Measurements from ENCODE around the gene VRK1.

DNA sequence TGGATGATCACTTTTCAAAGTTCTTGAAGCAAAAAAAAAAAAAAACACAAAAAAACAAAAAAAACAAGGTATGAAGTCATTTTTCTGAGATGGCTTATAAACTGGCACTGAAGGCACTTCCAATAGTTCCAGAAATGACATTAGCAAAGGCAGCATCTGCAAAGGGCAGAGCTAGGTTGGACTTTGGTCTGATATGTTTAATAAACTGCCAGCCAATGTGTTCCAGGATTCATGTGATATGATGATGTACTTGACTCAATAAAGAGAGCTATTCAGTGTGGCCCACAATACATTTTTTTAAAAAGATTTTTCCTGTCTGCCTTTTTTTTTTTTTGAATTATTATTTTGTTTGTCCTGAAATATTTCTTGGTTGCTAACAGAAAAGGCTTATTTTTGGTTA is 79.6 kb downstream of the VRK1 start:
- no peak for TF ChIP-seq POLR2A (IDR thresholded peaks at IDR 0.05)
- TF ChIP-seq, protein P1, sequence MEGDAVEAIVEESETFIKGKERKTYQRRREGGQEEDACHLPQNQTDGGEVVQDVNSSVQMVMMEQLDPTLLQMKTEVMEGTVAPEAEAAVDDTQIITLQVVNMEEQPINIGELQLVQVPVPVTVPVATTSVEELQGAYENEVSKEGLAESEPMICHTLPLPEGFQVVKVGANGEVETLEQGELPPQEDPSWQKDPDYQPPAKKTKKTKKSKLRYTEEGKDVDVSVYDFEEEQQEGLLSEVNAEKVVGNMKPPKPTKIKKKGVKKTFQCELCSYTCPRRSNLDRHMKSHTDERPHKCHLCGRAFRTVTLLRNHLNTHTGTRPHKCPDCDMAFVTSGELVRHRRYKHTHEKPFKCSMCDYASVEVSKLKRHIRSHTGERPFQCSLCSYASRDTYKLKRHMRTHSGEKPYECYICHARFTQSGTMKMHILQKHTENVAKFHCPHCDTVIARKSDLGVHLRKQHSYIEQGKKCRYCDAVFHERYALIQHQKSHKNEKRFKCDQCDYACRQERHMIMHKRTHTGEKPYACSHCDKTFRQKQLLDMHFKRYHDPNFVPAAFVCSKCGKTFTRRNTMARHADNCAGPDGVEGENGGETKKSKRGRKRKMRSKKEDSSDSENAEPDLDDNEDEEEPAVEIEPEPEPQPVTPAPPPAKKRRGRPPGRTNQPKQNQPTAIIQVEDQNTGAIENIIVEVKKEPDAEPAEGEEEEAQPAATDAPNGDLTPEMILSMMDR (IDR thresholded peaks at IDR 0.05): no peak
- no peak for TF ChIP-seq EP300 (IDR thresholded peaks at IDR 0.05)

Measured in ovary (tissue), 3 donors.